HG02852 (cell line): ENCODE data around the gene TADA2B.
"Not testable (repeated sequence)": the region's sequence is repeated elsewhere in the genome, so short reads cannot be mapped to it uniquely, and the experiment has no call there.

Source experiments
- ATAC-seq: cut with Tn5 transposase; IDR thresholded peaks from one replicate; pipeline ENCODE4 v1.9.1; 2021; ENCODE audit warnings: mild to moderate bottlenecking, moderate library complexity; ENCODE audit not compliant: unreplicated experiment

Gene TADA2B

GRCh38 chr4:7076696-7077082 lies 33.5 kb downstream of the TADA2B start:
- ATAC-seq: no peak

GRCh38 chr4:7077371-7077770 lies 34.2 kb downstream of the TADA2B start:
- ATAC-seq: no peak

GRCh38 chr4:7078025-7078424 lies 34.9 kb downstream of the TADA2B start:
- ATAC-seq: no peak

- ATAC-seq: not testable (repeated sequence)
These were observed 36.3 kb downstream of the TADA2B start for GRCh38 chr4:7079483-7079882.

- not testable (repeated sequence) for ATAC-seq
These were observed 36.7 kb downstream of the TADA2B start for GRCh38 chr4:7079909-7080308.

- ATAC-seq: no peak
These were observed 40.7 kb downstream of the TADA2B start for GRCh38 chr4:7083597-7084563.

GRCh38 chr4:7084564-7084961 lies 41.4 kb downstream of the TADA2B start:
- ATAC-seq: not testable (repeated sequence)

- ATAC-seq: no peak
These were observed 43.2 kb downstream of the TADA2B start for GRCh38 chr4:7086384-7086783.

GRCh38 chr4:7087036-7087435 lies 43.9 kb downstream of the TADA2B start:
- no peak for ATAC-seq

GRCh38 chr4:7089213-7089986 lies 46.2 kb downstream of the TADA2B start:
- ATAC-seq: no peak

- ATAC-seq: no peak
These were observed 48.9 kb downstream of the TADA2B start for GRCh38 chr4:7092026-7092425.

GRCh38 chr4:7094916-7095315 lies 51.7 kb downstream of the TADA2B start:
- ATAC-seq: no peak

- ATAC-seq: no peak
These were observed 52.5 kb downstream of the TADA2B start for GRCh38 chr4:7095611-7096155.

- ATAC-seq: no peak
These were observed 53.1 kb downstream of the TADA2B start for GRCh38 chr4:7096236-7096635.

GRCh38 chr4:7101692-7102515 lies 58.7 kb downstream of the TADA2B start:
- ATAC-seq: peak; percentile 61

- not testable (repeated sequence) for ATAC-seq
These were observed 59.3 kb downstream of the TADA2B start for GRCh38 chr4:7102516-7102909.

- peak; percentile 84 for ATAC-seq
These were observed 59.9 kb downstream of the TADA2B start for GRCh38 chr4:7103031-7103606.

GRCh38 chr4:7103607-7104365 lies 60.6 kb downstream of the TADA2B start:
- ATAC-seq: no peak

- ATAC-seq: no peak
These were observed 61.3 kb downstream of the TADA2B start for GRCh38 chr4:7104366-7105031.
